Activated T-helper 9 cell treated with anti-CD3 and anti-CD28 coated beads, Interleukin-2, amount 50 U/mL, for 16 hours (primary cell): ENCODE results near the gene PLCG2.

Experiments
- DNase-seq: peaks from one replicate; pipeline ENCODE4 v3.0.0-alpha.2; 2020; ENCODE audit warnings: low read depth

The PLCG2 gene

GRCh38 chr16:81843683-81844082, 64.6 kb downstream of the PLCG2 start:
- no peak for DNase-seq

DNA sequence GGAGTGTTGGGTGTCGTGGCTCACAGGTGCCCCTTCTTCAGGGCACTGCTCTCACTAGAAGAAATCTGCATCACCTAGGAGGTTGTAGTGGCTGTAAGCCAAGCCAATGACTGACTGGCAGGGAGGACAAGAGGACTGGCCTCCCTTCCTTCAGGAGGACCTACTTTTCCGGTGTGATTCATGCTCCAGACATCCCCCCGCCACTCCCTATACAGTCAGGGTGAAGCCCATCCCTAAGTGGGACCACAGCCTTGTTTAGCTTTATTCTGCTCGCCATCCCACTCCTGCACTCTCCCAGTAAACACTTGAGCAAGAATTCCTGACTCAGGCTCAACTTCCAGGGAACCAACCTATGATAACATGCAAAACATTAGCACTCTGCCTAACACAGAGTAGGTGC, 67.0 kb downstream of the PLCG2 start:
- no peak for DNase-seq

- no peak for DNase-seq
Observed at GRCh38 chr16:81848306-81848853, 69.3 kb downstream of the PLCG2 start.

DNA sequence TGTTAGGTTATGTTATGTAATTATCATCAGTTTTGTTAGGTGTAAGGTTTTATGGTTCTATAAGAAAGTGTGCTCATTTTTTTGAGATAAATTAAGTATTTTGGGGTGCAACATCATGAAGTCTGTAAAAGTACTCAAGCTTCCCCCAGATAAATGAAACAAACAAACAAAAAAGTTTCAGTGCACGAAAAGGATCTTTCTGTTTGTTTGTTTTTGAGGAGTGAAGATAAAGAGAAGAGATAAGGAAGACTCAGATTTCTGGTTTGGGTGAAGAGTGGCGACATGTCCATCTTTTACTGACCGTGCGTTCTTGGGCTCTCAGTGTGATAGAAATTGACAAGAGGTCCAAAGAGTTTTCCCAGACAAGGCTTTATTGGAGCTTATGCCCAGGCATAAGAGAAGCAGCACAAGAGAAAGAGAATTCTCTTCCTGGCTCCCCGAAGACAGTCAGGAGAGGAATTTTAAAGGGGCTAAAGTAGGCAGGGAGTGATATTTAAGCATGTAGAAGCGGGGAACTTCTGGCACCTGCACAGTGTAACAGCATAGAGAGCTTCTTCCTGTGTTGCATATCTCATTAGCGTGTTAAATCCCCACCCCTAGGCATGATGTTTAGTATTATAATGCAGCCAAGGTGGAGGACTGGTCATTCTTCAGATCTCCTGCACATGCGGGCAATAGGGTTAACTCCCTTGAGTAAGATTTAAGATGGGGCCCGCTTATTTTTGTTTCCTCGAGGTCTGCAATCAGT, 71.3 kb downstream of the PLCG2 start:
- DNase-seq, result no peak

GRCh38 chr16:81852347-81852746, 73.3 kb downstream of the PLCG2 start:
- no peak for DNase-seq

DNA sequence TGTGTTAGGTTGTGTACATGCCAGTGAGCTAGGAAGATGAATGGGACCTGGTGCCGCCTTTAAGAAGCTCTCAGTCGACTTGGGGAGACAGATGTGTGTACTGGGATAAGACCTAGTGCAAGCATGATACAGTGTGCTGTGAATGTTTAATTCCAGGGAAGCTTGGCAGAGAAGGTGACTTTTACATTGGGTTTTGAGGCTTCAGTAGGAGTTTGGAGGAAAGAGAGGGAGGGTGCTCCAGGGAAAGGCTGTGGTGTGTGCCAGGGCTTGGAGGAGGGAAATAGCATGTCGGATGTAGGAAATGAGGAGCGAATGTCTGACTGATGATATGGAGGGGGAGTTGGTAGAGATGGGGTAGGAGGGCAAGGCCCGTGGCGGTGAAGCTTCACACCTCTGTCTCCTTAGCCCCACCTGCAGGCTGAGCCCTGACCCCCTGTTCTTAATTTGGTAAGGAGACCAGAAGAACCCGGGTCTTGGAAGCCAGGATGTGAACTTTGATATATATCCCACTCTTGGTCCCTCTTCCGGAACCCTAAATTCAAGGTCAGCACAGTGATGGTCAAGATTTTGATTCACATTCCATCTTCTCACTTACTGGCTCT, 76.6 kb downstream of the PLCG2 start:
- no peak for DNase-seq

DNA sequence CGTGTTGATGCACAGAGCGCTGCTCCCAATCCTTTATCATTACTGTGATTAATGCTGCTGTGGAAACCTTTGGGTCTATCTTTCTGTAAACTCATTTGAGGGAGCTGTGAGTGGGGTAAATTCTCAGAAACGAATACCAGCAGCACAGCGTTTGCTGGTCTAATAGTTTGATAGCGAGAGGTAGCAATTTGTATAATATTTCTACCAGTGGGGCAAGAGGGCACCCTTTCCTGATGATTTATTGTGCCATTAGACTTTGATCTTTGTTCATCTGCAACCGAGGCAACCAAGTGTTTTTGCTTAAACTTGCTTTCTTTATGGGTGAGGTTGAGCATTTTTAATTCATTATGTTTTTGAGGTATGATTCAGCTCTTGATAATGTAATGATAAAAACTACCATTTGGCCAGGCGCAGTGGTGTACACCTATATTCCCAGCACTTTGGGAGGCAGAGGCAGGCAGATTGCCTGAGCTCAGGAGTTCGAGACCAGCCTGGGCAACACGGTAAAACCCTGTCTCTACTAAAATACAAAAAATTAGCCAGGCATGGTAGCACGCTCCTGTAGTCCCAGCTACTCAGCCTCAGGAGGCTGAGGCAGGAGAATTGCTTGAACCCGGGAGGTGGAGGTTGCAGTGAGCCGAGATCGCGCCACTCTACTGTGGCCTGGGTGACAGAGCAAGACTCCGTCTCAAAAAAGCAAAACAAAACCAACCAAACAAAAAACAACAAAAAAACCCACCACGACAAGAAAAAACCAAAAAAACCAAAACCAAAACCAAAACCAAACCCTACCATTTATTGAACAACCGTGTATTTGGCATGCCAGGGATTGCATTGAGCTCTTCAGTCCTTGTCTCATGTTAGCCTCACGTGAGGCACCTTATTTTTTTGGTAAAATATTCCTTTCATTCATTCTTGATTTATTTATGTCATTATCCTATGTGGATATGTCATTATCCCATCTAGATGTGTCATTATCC, 81.5 kb downstream of the PLCG2 start:
- no peak for DNase-seq

GRCh38 chr16:81861503-81861902, 82.4 kb downstream of the PLCG2 start:
- DNase-seq, result no peak

DNA sequence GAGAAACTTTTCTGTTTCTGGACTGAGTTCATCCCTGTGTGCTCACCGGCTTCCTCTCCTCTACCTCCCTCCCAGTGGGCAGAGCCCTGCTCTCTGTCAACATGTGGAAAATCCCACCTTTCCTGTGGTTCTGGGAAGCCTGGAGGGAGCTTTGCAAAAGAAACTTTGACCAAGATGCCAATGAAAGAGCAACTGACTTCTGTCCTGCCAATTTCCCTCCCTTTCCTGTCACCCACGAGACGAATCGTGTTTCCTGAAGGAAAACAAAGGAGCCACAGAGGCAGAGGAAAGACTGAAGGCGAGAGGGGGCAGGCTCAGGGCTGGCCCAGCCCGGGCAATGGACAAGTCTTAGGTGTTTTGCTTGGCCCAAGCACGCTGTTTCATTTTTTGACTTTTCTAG, 82.8 kb downstream of the PLCG2 start:
- no peak for DNase-seq

DNA sequence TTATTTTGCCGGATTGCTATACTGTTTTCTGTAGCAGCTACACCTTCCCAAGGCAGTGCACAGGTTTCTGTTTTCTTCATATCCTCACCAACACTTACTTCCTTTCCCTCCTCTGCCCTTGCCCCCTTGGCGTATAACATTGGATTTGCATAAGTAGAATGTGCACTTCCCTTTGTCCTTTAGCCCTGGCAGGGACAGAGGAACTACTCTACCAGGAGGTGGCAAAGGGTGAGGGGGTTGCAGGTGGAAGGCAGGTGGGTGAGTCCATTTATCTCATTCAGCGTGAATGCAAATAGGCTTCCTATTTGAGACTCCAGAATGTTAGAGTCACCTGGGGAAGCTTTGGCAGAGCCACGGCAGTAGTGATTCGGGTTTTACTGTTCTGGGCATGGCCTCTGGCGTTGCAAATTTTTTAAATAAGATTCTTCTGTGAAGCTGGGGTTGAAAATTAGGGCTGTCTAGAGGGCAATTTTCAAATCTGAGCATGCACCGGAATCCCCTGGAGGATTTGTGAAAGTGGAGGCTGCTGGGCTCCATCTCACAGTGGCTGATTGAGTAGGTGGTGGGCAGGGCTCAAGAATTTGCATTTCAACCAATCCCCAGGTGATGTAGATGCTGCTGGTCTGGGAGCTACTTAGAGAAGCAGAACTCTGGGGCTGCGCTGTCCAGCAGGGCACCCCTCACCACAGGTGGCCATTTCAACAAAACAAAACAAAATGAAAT, 84.7 kb downstream of the PLCG2 start:
- no peak for DNase-seq

DNA sequence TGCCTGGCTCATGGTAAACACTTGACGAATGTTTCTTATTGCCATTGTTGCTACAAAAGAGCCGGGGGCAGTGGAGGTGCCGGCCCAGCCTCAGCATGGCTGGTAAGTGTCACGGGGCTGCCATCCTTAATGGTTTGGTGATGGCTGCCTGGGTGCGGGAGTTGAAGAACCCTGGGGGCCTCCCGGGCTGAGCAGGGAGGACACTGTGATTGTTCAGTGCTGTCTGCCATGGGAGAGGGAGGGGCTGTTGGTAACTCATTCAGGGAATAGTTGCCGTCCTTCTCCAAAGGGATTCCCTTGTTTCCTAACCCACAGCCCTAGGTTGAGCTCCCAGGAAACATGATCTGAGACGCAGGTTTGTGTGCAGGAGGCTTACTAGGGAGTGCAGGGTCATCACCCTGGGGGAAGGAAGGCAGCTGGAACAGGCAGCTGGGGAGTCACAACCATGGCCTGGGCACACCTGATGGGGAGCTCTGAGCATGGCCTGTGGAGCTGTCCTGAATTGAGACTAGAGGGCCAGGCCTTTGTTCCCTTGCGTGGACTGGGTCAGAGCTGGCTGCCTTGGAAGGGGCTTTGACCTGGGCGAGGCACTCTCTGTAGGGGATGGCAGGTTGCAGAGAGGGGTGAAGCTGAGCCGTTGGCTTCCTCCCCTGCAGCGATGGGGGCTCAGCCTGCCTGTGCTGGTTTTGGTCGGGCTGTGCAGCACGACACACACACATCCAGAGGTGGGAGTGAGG, 85.7 kb downstream of the PLCG2 start:
- no peak for DNase-seq

- DNase-seq, result no peak
Observed at GRCh38 chr16:81866820-81867440, 87.8 kb downstream of the PLCG2 start.

DNA sequence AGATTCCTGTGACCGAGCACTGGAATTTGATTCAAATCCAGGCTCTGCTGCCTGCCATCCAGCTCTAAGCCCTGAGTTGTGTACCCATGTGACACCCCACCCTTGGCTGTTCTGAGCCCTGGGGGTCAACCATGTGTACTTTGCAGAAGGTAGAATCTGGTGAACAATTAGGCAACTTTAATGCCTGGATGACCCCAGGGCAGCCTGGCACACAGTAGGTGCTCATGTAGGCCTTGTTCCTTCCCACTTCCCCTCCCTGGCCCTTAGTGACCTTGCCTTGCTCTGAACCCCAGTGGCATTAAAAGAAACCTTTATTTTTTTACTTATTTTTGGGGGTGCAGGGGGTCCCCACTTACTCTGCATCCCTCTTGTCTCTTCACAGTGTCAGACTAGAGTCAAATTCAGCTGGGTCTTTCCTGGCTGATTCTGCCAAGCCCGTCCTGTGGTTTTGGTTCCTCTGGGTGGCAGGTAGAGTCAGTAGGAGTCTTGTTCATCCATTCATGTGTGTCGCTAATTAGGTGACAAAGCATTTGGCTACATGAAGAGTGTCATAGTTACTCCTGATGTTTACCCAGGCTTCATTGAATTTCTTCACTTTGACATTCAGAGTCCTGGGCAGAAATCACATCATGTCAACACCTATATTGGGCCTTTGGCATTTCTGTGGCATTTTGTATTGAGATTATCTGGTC, 89.1 kb downstream of the PLCG2 start:
- no peak for DNase-seq

DNA sequence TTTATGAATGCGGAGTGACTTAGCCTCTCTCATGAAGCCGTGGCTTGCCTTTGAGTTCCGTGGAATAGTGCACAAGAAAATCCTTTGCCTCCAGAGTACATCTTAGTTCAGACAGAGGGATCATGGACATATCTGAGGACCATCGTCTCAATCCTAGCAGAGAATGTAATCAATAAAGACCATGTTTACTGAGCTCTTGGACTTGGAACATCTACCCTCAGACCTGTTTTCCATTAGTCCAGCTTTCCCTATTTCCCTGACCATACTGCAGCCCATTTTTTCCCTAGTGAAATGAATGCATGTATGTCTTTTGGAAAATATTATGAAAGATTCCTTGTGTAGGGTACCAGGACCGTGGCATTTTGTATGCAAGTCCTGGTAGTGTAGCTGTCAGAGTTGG, 90.2 kb downstream of the PLCG2 start:
- no peak for DNase-seq

- no peak for DNase-seq
Observed at GRCh38 chr16:81873206-81873605, 94.1 kb downstream of the PLCG2 start.

DNA sequence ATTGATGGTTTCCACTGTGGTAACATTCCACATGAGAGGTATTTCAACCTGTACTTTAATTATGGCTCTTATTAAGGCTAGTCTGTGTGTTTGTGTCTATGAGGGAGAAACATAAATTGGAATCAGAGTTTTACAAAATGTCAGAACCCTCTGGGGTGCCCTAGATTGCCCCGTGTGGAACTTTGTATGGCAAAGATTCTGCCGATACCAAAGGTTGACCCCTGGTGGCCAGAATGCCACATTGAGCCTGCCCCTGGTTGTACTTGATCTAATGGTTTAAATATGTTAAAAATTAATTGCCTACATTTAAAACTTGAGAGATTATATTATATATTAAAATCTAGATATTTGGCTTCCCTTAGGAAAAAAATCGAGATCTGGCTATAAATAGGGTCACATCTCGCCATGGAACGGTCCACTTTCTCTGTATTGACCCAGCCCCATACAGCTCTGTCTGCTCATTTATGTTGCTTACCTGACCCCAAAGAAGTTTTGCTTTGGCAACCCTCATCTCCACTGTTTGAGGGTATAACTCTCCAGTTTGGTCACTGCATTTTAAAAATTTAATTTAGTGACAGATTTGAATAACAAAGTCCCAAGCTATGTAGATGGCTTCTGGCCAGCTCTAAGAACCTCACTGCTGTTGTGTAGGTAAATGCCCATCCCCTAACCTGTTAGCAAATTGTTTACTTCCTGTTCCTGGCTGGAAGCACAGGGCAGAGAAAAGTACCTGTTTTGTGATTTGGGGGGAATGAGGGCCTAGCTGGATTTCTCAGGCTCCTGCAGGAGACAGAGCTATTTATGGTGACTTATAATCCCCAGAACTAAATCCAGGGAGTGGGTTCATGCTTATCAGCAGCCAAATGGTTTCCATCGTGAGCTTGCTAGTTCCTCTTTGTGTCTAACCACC, 95.0 kb downstream of the PLCG2 start:
- DNase-seq, result no peak

- no peak for DNase-seq
Observed at GRCh38 chr16:81875461-81875860, 96.4 kb downstream of the PLCG2 start.

DNA sequence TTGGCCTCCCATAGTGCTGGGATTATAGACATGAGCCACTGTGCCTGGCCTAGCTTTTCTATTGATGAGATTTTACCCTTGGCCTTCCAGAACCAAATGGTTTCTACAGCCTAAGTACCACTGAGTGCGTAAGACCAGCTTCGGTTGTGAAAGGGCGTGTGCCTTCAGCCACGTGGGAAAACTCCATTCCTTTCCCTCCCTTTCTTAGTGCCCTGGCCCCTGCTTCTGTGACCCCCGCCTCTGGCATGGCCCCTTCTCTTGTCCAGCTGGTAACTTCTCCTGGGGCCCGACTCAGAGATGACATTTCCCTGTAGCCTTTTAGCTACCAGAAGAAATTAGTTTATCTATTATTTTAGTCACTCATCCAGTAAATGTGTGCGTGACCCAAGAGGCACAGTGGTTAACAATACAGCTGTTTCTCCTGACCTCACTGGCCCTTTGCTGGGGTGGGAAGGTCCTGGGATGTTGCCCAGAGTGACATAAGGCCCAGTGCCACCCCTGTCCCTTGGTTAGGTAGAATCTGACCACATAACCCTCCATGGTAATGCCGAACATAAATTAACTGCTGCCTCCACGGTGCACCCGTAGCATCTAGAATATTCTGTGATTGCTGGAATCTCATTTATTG, 97.3 kb downstream of the PLCG2 start:
- DNase-seq, result no peak
